CD4-positive, alpha-beta T cell treated with Interleukin-12 subunit alpha and Interleukin-12 subunit beta, for 1 hour (primary cell): ENCODE results near the gene CIART.
"Not testable (repeated sequence)": the region's sequence is repeated elsewhere in the genome, so short reads cannot be mapped to it uniquely, and the experiment has no call there.

ENCODE experiments used
- DNase-seq: peaks from one replicate; pipeline ENCODE4 v3.0.0-alpha.2; 2020

The CIART gene

GRCh38 chr1:150262388-150263320 is 19.7 kb upstream of the CIART start:
- DNase-seq = no peak

- DNase-seq = no peak
These were observed 18.8 kb upstream of the CIART start for GRCh38 chr1:150263549-150263948.

DNA sequence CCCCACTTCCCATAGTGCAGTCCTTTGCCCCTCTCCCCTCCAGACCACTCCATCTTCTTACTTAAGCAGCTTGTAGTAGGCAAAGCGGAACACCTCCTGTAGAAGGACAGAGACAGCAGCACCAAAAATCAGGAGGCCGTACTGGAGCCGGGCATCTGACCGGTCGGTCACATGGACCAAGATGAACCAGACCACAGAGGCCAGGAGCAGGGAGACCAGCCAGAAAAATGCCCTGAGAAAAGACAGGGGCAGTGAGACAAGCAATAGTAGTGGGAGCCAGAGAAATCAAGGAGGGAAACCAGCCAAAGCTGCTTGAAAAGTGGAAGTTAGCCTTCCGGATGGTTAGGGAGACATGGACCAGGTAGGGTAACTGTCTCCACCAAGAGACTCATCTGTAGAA is 14.5 kb upstream of the CIART start:
- no peak for DNase-seq

GRCh38 chr1:150268340-150268704 is 14.0 kb upstream of the CIART start:
- DNase-seq = peak; percentile 62

GRCh38 chr1:150268705-150269403 is 13.5 kb upstream of the CIART start, which contains the start of gene APH1A:
TSS of gene APH1A (minus strand) at chr1:150269016. CDS start at chr1:150268810, 206 bp downstream.
- DNase-seq = peak; percentile 94

DNA sequence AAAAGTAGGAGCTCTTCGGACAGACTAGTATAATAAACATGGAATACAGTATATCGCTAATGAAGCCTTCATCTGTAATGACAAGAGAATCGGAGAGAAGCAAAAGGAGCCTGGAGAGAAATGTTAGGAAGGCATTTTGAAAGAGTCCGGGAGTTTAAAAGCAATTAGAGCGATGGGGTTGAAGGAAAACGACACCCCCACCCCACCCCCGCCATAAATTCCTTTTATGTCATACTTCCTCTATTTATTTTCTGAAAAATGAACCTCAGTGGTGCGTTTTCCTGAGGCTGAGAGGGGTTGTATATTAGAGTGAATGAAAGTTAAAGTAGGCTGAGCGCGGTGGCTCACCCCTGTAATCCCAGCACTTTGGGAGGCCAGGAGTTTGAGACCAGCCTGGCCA is 12.9 kb upstream of the CIART start:
- no peak for DNase-seq

DNA sequence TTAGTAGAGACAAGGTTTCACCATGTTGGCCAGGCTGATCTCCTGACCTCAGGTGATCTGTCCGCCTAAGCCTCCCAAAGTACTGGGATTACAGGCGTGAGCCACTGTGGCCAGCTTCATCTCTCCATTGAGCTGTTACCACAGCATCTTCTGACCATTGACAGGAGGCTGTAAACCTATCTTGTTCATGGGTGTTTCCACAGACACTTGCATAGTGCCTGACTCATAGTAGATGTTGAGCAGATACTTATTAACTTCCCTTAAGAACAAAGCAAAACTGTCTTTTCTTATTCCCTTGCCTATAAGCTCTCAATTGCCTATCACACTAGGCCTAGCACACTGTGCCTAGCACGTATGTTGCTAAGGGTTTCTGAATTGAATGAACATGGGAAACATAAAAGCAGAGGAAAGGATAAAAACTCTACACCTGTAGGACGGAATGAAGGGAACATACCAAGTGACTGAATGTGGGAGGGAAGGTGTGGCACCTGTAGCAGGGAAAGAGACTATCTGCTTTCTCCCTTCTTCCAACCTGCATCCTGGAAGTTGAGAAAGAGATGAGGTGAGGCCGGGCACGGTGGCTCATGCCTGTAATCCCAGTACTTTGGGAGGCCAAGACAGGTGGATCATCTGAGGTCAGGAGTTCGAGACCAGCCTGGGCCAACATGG is 10.9 kb upstream of the CIART start:
- DNase-seq = no peak

- no peak for DNase-seq
These were observed 9.0 kb upstream of the CIART start for GRCh38 chr1:150273311-150273710.

DNA sequence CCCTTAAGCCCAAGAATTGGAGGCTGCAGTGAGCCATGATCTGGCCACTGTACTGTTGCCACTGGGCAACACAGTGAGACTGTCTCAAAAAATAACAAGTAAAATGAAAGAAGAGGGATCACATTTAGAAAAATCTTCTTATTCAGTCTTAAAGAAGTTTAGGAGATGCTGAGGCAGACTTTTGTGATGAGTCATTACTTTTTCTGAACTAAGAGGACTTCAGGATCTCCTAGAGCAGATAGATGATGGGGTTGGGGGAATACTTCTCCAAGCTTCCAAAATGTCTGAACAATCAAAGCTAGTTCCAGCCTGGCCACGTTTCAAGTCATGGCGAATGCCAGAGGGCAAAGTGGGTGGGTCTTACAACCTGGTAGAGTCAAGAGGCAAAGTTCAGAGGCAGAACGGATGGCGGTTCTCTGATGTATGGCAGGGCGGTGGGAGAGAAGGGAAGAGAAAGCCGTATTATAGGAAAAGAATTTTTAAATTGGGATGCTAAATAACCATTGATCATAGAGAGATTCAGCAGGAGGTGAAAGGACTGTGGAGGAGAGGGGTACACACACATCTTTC is 2.1 kb upstream of the CIART start:
- DNase-seq = no peak

GRCh38 chr1:150281221-150281757 is 1.1 kb upstream of the CIART start:
- peak; percentile 72 for DNase-seq

DNA sequence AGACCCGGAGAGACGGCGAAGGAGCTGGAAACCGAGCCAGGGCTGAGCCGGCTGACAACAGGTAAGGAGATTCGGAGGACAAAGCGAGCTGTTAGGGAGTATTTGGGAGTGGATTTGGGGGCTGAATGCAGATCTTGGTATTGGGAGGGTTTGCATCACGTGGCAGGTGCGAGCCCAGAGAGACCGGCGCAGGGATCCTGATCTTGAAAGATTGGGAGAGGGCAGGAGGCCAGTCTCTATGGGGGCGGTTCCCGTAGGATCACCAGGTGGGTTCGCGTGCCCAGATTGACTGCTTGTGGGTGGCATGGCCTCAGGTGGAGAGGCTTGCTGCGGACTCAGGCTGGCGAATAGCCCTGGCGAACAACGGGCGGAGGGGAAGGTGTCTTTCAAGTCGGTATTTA is 204 bp downstream of the CIART start:
- no peak for DNase-seq

GRCh38 chr1:150283260-150283659 is 906 bp downstream of the CIART start:
- DNase-seq = no peak

DNA sequence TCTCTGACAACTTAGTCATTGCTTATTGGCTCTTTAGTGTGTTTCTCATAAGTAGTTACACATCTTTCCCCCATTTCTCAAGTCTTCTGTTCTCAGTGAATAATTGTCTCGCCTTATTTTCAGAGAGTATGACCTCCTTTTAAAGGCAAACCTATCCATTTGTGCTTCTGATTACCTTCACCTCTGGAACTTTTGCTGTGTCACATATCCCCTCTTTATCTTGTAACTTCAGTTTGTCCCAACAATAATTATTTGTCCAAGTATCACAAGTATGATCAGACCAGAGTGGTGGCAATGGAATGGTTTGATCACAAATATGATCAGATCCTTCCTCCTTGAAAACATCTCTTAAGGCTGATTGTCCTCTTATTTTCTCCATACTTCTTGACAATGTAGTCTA is 6.0 kb downstream of the CIART start:
- DNase-seq = no peak

- DNase-seq = no peak
These were observed 6.5 kb downstream of the CIART start for GRCh38 chr1:150288822-150289221.

- DNase-seq = peak; percentile 93
These were observed 11.3 kb downstream of the CIART start, which contains the start of gene MRPS21 for GRCh38 chr1:150293433-150294253. TSS of gene MRPS21 (plus strand) at chr1:150293861. CDS start at chr1:150294367, 506 bp downstream.

DNA sequence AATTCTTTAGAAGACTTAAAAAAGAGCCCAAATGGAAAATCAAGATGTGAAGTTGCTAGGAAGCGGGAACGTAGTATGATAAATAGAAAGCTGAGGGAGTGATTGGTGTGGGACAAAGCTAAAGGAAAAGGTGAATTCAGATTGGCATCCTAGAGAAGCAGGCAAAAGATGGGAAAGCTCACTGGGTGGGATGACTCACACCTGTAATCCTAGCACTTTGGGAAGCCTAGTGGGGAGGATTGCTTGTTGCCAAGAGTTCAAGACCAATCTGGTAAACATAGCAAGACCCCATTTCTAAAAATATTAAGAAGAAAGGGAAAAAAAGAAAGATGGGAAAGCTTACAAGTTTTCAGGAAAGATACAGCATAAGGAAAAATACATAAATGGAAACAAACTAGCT is 13.1 kb downstream of the CIART start:
- DNase-seq = no peak

GRCh38 chr1:150299716-150300115 is 17.4 kb downstream of the CIART start:
- DNase-seq = no peak

GRCh38 chr1:150302338-150302737 is 20.0 kb downstream of the CIART start:
- DNase-seq = no peak

GRCh38 chr1:150302902-150303301 is 20.5 kb downstream of the CIART start:
- no peak for DNase-seq

GRCh38 chr1:150308585-150308984 is 26.2 kb downstream of the CIART start:
- not testable (repeated sequence) for DNase-seq

- no peak for DNase-seq
These were observed 27.6 kb downstream of the CIART start for GRCh38 chr1:150309758-150310508.
